ENCODE results near the gene SPATA16.

DNA sequence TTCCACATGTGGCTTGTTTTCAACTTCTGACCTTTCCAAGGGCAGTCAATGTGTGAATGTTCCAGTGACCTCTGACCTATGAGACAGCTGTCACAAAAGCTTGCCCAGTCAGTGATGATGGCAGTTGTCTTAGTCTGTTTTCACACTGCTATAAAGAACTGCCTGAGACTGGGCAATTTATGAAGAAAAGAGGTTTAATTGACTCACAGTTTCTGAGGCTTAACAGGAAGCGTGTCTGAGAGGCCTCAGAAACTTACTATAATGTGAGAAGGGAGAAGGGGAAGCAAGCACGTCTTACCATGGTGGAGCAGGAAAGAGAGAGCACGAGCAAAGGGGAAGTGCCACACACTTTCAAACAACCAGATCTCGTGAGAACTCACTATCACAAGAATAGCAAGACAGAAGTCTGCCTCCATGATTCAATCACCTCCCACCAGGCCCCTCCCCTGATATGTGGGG, 294.9 kb downstream of the SPATA16 start:
- TF ChIP-seq, protein P1, sequence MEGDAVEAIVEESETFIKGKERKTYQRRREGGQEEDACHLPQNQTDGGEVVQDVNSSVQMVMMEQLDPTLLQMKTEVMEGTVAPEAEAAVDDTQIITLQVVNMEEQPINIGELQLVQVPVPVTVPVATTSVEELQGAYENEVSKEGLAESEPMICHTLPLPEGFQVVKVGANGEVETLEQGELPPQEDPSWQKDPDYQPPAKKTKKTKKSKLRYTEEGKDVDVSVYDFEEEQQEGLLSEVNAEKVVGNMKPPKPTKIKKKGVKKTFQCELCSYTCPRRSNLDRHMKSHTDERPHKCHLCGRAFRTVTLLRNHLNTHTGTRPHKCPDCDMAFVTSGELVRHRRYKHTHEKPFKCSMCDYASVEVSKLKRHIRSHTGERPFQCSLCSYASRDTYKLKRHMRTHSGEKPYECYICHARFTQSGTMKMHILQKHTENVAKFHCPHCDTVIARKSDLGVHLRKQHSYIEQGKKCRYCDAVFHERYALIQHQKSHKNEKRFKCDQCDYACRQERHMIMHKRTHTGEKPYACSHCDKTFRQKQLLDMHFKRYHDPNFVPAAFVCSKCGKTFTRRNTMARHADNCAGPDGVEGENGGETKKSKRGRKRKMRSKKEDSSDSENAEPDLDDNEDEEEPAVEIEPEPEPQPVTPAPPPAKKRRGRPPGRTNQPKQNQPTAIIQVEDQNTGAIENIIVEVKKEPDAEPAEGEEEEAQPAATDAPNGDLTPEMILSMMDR (IDR thresholded peaks at IDR 0.05; ENCODE audit: poor library complexity): no peak
- TF ChIP-seq EZH2 (IDR thresholded peaks at IDR 0.05; ENCODE audit: borderline replicate concordance): no peak
- TF ChIP-seq EZH2phosphoT487 (IDR thresholded peaks at IDR 0.05; ENCODE audit: low read depth, severe bottlenecking, unreplicated experiment): no peak
